Liver (tissue), 9 donors: Measurements from ENCODE around the gene ANKRD44. TPM values are rescaled to one million over a fixed set of nuclear protein-coding genes. Genes with fewer than 3 reads are reported as not detected.
A peak's percentile ranks its signal among the peaks of the same experiment; 100 is the strongest.

Experiments used
- DNase-seq: peaks from one replicate; pipeline ENCODE4 v3.0.0-alpha.2; 2017; ENCODE audit warnings: low spot score
- H3K27ac ChIP-seq, 2 donors: one replicate each; pipeline ENCODE4 v1.7.0; 2013; ENCODE audit warnings: inconsistent platforms in 2 of 2, low read length in 2 of 2, control low read depth in 1 of 2, low read depth in 1 of 2, mild to moderate bottlenecking in 1 of 2
- H3K27me3 ChIP-seq, 4 donors: one replicate each; pipeline versions ENCODE4 v1.6.1 to v1.7.0; 2013; ENCODE audit warnings: low read length in 3 of 4, inconsistent platforms in 1 of 4, mild to moderate bottlenecking in 1 of 4, moderate library complexity in 1 of 4; ENCODE audit not compliant: control insufficient read depth in 4 of 4, insufficient read depth in 4 of 4
- H3K36me3 ChIP-seq, 4 donors: one replicate each; pipeline versions ENCODE4 v1.6.1 to v1.7.0; 2013; ENCODE audit warnings: low read length in 3 of 4, mild to moderate bottlenecking in 3 of 4, low read depth in 1 of 4, moderate library complexity in 1 of 4; ENCODE audit not compliant: control insufficient read depth in 4 of 4, insufficient read depth in 3 of 4
- H3K4me1 ChIP-seq, 4 donors: one replicate each; pipeline versions ENCODE4 v1.6.1 to v1.7.0; 2013; ENCODE audit warnings: low read length in 3 of 4, mild to moderate bottlenecking in 3 of 4, moderate library complexity in 1 of 4; ENCODE audit not compliant: control insufficient read depth in 4 of 4, insufficient read depth in 4 of 4
- H3K4me3 ChIP-seq, 3 donors: one replicate each; pipeline versions ENCODE4 v1.6.1 to v1.7.0; 2013; ENCODE audit warnings: low read length in 3 of 3, control low read depth in 1 of 3, low read depth in 1 of 3, mild to moderate bottlenecking in 1 of 3
- H3K9ac ChIP-seq, 2 donors: one replicate each; pipeline ENCODE4 v1.7.0; 2013; ENCODE audit warnings: low read length in 2 of 2, mild to moderate bottlenecking in 2 of 2, moderate library complexity in 2 of 2, control low read depth in 1 of 2, low read depth in 1 of 2
- H3K9me3 ChIP-seq, 4 donors: one replicate each; pipeline versions ENCODE4 v1.6.1 to v1.7.0; 2013; ENCODE audit warnings: low read length in 3 of 4; ENCODE audit not compliant: control insufficient read depth in 4 of 4
- EGR1 ChIP-seq, 2 donors: IDR thresholded peaks; 2 replicates each; pipeline ENCODE4 v1.6.1; 2016 to 2018; ENCODE audit warnings: antibody characterized with exemption in 2 of 2, low read depth in 2 of 2
- FOXA1 ChIP-seq: IDR thresholded peaks from 2 replicates; pipeline ENCODE4 v1.6.1; 2016; ENCODE audit warnings: antibody characterized with exemption
- FOXA2 ChIP-seq: IDR thresholded peaks from 2 replicates; pipeline ENCODE4 v1.6.1; 2016; ENCODE audit warnings: antibody characterized with exemption
- GABPA ChIP-seq, 2 donors: IDR thresholded peaks in 1 of 2; conservative IDR thresholded peaks in 1 of 2; 2 replicates each; pipeline ENCODE4 v1.6.1; 2016; ENCODE audit warnings: antibody characterized with exemption in 2 of 2, mild to moderate bottlenecking in 1 of 2, moderate library complexity in 1 of 2
- HNF4A ChIP-seq, 2 donors: conservative IDR thresholded peaks; 2 replicates each; pipeline ENCODE4 v1.6.1; 2016; ENCODE audit warnings: antibody characterized with exemption in 2 of 2, mild to moderate bottlenecking in 2 of 2
- HNF4G ChIP-seq: IDR thresholded peaks from 2 replicates; pipeline ENCODE4 v1.6.1; 2016; ENCODE audit warnings: antibody characterized with exemption
- JUND ChIP-seq, 2 donors: IDR thresholded peaks; 2 replicates each; pipeline ENCODE4 v1.6.1; 2016; ENCODE audit warnings: antibody characterized with exemption in 2 of 2
- NR2F2 ChIP-seq: IDR thresholded peaks from 2 replicates; pipeline ENCODE4 v1.6.1; 2016; ENCODE audit warnings: antibody characterized with exemption
- RAD21 ChIP-seq, 2 donors: IDR thresholded peaks; 2 replicates each; pipeline ENCODE4 v1.6.1; 2016; ENCODE audit warnings: antibody characterized with exemption in 2 of 2, mild to moderate bottlenecking in 2 of 2
- RXRA ChIP-seq, 2 donors: IDR thresholded peaks; 2 replicates each; pipeline ENCODE4 v1.6.1; 2017 to 2018; ENCODE audit warnings: antibody characterized with exemption in 2 of 2, mild to moderate bottlenecking in 1 of 2
- SP1 ChIP-seq: IDR thresholded peaks from 2 replicates; pipeline ENCODE4 v1.6.1; 2018; ENCODE audit warnings: antibody characterized with exemption, mild to moderate bottlenecking
- TAF1 ChIP-seq: conservative IDR thresholded peaks from 2 replicates; pipeline ENCODE4 v1.6.1; 2016; ENCODE audit warnings: antibody characterized with exemption, mild to moderate bottlenecking
- YY1 ChIP-seq: IDR thresholded peaks from 2 replicates; pipeline ENCODE4 v1.6.1; 2016; ENCODE audit warnings: antibody characterized with exemption, mild to moderate bottlenecking
- WGBS: extraction: QIAGEN DNeasy Blood & Tissue Kit; methylation state at CpG from one replicate; pipeline ENCODE4 v1.1.7; 2013; 5-methylcytosine and 5-hydroxymethylcytosine counted together
- polyA plus RNA-seq, 2 donors: library from polyadenylated mRNA; stranded (reverse) in 1 of 2; unstranded in 1 of 2; fragments of 200-250 nt in 1 of 2; fragments of >200 nt in 1 of 2; fragmentation: Nextera tagmentation in 1 of 2; extraction: Ambion mirVana in 1 of 2; gene quantifications; one replicate each; pipeline versions ENCODE4 v1.2.1 to v1.2.3, GENCODE V29; 2013 to 2015
- total RNA-seq, 2 donors: library from RNA; depleted of rRNA; stranded (reverse); fragments of >200 nt; gene quantifications; one replicate each; pipeline ENCODE4 v1.2.3, GENCODE V29; 2014
- TF ChIP-seq, protein P1 (sequence below): IDR thresholded peaks from 2 replicates; pipeline ENCODE4 v1.6.1; 2016; ENCODE audit warnings: antibody characterized with exemption
- TF ChIP-seq, protein P2 (sequence below): IDR thresholded peaks from 2 replicates; pipeline ENCODE4 v1.6.1; 2016; ENCODE audit warnings: antibody characterized with exemption, mild to moderate bottlenecking
- TF ChIP-seq, protein P3 (sequence below): IDR thresholded peaks from 2 replicates; pipeline ENCODE4 v1.6.1; 2016; ENCODE audit warnings: antibody characterized with exemption
- TF ChIP-seq, protein P4 (sequence below): fragments of 150-350 bp; IDR thresholded peaks from 2 replicates; pipeline ENCODE4 v1.5.1; 2017; ENCODE audit warnings: improper control_type of control experiment, low read depth, low read length; ENCODE audit not compliant: missing input control
- TF ChIP-seq, protein P5 (sequence below): IDR thresholded peaks from 2 replicates; pipeline ENCODE4 v1.6.1; 2016; ENCODE audit warnings: antibody characterized with exemption
- donor health status: healthy.
- donor health status: healthy.
- donor health status: healthy.
- donor health status: healthy.
- donor health status: healthy.

ANKRD44 gene
- total and polyA plus RNA-seq, 4 donors: 3.8 to 18.2 (median 6.8) TPM

DNA sequence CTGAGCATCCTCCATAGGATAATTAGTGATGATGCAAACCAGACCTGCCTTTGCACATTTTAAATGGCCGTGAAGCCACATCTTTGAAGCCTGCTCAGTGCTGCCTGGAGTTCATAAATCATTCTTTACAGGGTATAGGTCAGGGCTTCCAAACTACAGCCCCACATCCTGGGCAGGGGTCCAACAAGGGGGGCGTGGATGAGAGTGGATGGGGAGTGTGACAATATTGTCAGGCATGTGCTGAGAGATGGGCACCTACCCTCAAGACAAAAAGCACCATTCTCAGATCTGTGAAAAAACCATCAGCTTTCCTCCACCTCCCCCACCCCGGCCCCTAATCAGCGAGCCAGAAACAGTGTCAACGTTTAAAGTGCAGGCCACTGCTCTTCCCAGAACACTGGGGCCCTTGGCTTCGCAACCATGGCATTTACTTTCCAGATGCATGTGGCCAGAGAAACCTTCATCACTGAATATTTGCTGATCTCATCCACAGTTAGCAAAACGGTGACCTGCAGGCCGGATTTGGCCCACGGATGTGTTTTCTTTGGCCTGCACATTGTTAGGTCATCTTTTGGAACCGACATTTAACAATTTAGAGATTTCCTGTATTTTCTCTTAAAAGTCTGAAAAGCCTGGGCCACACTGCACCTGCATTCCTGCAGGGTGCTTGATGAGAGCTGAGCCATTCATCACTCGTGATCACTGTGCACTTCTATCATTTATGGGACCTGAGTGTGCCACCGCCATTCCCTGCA is 130.7 kb downstream of the ANKRD44 start:
- H3K9ac ChIP-seq: peak overlapping the region in 1 of 2 donors; percentile 73
- H3K27ac ChIP-seq: peak overlapping the region; percentile 79 to 85
- no peak overlapping the region for H3K4me3 ChIP-seq
- H3K9me3 ChIP-seq: no peaks in the 10 kb centered on the region
- no peaks in the 10 kb centered on the region for H3K27me3 ChIP-seq
- TF ChIP-seq GABPA (IDR thresholded peaks at IDR 0.05 in 1 of 2, conservative IDR thresholded peaks at IDR 0.05 in 1 of 2): peak in 1 of 2 donors; percentile 55
- TF ChIP-seq, protein P1, sequence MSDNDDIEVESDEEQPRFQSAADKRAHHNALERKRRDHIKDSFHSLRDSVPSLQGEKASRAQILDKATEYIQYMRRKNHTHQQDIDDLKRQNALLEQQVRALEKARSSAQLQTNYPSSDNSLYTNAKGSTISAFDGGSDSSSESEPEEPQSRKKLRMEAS: peak; percentile 96
- peak; percentile 90 to 98 for TF ChIP-seq RXRA (IDR thresholded peaks at IDR 0.05)
- peak; percentile 45 to 46 for TF ChIP-seq RAD21 (IDR thresholded peaks at IDR 0.05)
- peak in 1 of 2 donors; percentile 76 for TF ChIP-seq EGR1 (IDR thresholded peaks at IDR 0.05; ENCODE audit: low read depth in 2 of 2)
- peak; percentile 90 to 94 for TF ChIP-seq JUND (IDR thresholded peaks at IDR 0.05)
- peak; percentile 59 for TF ChIP-seq NR2F2
- TF ChIP-seq FOXA2: peak; percentile 80
- TF ChIP-seq, protein P2, sequence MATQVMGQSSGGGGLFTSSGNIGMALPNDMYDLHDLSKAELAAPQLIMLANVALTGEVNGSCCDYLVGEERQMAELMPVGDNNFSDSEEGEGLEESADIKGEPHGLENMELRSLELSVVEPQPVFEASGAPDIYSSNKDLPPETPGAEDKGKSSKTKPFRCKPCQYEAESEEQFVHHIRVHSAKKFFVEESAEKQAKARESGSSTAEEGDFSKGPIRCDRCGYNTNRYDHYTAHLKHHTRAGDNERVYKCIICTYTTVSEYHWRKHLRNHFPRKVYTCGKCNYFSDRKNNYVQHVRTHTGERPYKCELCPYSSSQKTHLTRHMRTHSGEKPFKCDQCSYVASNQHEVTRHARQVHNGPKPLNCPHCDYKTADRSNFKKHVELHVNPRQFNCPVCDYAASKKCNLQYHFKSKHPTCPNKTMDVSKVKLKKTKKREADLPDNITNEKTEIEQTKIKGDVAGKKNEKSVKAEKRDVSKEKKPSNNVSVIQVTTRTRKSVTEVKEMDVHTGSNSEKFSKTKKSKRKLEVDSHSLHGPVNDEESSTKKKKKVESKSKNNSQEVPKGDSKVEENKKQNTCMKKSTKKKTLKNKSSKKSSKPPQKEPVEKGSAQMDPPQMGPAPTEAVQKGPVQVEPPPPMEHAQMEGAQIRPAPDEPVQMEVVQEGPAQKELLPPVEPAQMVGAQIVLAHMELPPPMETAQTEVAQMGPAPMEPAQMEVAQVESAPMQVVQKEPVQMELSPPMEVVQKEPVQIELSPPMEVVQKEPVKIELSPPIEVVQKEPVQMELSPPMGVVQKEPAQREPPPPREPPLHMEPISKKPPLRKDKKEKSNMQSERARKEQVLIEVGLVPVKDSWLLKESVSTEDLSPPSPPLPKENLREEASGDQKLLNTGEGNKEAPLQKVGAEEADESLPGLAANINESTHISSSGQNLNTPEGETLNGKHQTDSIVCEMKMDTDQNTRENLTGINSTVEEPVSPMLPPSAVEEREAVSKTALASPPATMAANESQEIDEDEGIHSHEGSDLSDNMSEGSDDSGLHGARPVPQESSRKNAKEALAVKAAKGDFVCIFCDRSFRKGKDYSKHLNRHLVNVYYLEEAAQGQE: peak; percentile 67
- no peak for TF ChIP-seq HNF4G
- TF ChIP-seq, protein P3, sequence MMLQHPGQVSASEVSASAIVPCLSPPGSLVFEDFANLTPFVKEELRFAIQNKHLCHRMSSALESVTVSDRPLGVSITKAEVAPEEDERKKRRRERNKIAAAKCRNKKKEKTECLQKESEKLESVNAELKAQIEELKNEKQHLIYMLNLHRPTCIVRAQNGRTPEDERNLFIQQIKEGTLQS: peak; percentile 69
- TF ChIP-seq TAF1: no peak
- TF ChIP-seq, protein P4, sequence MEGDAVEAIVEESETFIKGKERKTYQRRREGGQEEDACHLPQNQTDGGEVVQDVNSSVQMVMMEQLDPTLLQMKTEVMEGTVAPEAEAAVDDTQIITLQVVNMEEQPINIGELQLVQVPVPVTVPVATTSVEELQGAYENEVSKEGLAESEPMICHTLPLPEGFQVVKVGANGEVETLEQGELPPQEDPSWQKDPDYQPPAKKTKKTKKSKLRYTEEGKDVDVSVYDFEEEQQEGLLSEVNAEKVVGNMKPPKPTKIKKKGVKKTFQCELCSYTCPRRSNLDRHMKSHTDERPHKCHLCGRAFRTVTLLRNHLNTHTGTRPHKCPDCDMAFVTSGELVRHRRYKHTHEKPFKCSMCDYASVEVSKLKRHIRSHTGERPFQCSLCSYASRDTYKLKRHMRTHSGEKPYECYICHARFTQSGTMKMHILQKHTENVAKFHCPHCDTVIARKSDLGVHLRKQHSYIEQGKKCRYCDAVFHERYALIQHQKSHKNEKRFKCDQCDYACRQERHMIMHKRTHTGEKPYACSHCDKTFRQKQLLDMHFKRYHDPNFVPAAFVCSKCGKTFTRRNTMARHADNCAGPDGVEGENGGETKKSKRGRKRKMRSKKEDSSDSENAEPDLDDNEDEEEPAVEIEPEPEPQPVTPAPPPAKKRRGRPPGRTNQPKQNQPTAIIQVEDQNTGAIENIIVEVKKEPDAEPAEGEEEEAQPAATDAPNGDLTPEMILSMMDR: no peak
- TF ChIP-seq SP1: peak; percentile 94
- peak; percentile 79 for TF ChIP-seq FOXA1
- TF ChIP-seq, protein P5, sequence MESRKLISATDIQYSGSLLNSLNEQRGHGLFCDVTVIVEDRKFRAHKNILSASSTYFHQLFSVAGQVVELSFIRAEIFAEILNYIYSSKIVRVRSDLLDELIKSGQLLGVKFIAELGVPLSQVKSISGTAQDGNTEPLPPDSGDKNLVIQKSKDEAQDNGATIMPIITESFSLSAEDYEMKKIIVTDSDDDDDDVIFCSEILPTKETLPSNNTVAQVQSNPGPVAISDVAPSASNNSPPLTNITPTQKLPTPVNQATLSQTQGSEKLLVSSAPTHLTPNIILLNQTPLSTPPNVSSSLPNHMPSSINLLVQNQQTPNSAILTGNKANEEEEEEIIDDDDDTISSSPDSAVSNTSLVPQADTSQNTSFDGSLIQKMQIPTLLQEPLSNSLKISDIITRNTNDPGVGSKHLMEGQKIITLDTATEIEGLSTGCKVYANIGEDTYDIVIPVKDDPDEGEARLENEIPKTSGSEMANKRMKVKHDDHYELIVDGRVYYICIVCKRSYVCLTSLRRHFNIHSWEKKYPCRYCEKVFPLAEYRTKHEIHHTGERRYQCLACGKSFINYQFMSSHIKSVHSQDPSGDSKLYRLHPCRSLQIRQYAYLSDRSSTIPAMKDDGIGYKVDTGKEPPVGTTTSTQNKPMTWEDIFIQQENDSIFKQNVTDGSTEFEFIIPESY: peak; percentile 93
- peak; percentile 84 for TF ChIP-seq YY1
- TF ChIP-seq HNF4A (conservative IDR thresholded peaks at IDR 0.05): peak; percentile 84 to 91
- DNase-seq: no peak
- 25% methylated on average over 12 of the region's 12 CpGs for WGBS
- peaks cover 8 to 27% (median 17%) of the 10 kb centered on the region in 4 donors for H3K4me1 ChIP-seq
- no peaks in the 10 kb centered on the region for H3K36me3 ChIP-seq
